ENCODE data around the gene IL19. TPM values are rescaled to one million over a fixed set of nuclear protein-coding genes. Genes with fewer than 3 reads are reported as not detected.
"Not testable (repeated sequence)": the region's sequence is repeated elsewhere in the genome, so short reads cannot be mapped to it uniquely, and the experiment has no call there.

The IL19 gene
- total RNA-seq, 1 donor from 2014 or later, result not detected

- no peak for ATAC-seq
- intact Hi-C loops (cut with micrococcal nuclease), result no loop called here
- DNase-seq, result no peak
Observed at GRCh38 chr1:206738370-206739366, 31.9 kb upstream of the IL19 start.

- intact Hi-C loops (cut with micrococcal nuclease), result no loop called here
- no peak for ATAC-seq
- no peak for DNase-seq
Observed at GRCh38 chr1:206739411-206740076, 31.0 kb upstream of the IL19 start.

- DNase-seq (no peak), ATAC-seq (no peak)
- intact Hi-C loops (cut with micrococcal nuclease), result no loop called here
Observed at GRCh38 chr1:206741142-206741701, 29.4 kb upstream of the IL19 start.

GRCh38 chr1:206742719-206743383 is 27.7 kb upstream of the IL19 start:
- DNase-seq, result no peak
- intact Hi-C loops (cut with micrococcal nuclease), result no loop called here
- no peak for ATAC-seq

- DNase-seq (no peak), ATAC-seq (no peak)
- intact Hi-C loops (cut with micrococcal nuclease), result no loop called here
Observed at GRCh38 chr1:206744683-206745082, 25.9 kb upstream of the IL19 start.

GRCh38 chr1:206745301-206745700 is 25.3 kb upstream of the IL19 start:
- intact Hi-C loops (cut with micrococcal nuclease), result no loop called here
- ATAC-seq (no peak), DNase-seq (no peak)

- no peak for DNase-seq
- no peak for ATAC-seq
- intact Hi-C loops (cut with micrococcal nuclease), result no loop called here
Observed at GRCh38 chr1:206748348-206749030, 22.1 kb upstream of the IL19 start.

GRCh38 chr1:206751891-206752290 is 18.7 kb upstream of the IL19 start:
- intact Hi-C loops (cut with micrococcal nuclease), result no loop called here
- ATAC-seq (no peak), DNase-seq (no peak)

- DNase-seq, result no peak
- no peak for ATAC-seq
- intact Hi-C loops (cut with micrococcal nuclease), result no loop called here
Observed at GRCh38 chr1:206752481-206752880, 18.1 kb upstream of the IL19 start.

GRCh38 chr1:206753141-206753540 is 17.4 kb upstream of the IL19 start:
- ATAC-seq, result no peak
- intact Hi-C loops (cut with micrococcal nuclease), result no loop called here
- no peak for DNase-seq

GRCh38 chr1:206754011-206754410 is 16.6 kb upstream of the IL19 start:
- DNase-seq, result no peak
- ATAC-seq, result no peak
- intact Hi-C loops (cut with micrococcal nuclease), result no loop called here

- ATAC-seq (no peak), DNase-seq (no peak)
- intact Hi-C loops (cut with micrococcal nuclease), result no loop called here
Observed at GRCh38 chr1:206757524-206758266, 12.9 kb upstream of the IL19 start.

GRCh38 chr1:206760590-206760989 is 10.0 kb upstream of the IL19 start:
- ATAC-seq, result no peak
- intact Hi-C loops (cut with micrococcal nuclease), result no loop called here

GRCh38 chr1:206761159-206761768 is 9.3 kb upstream of the IL19 start:
- no peak for ATAC-seq
- no peak for DNase-seq
- intact Hi-C loops (cut with micrococcal nuclease), result no loop called here

More at GRCh38 chr1:206760590-206760989, 10.0 kb upstream of the IL19 start:
- no peak for DNase-seq

GRCh38 chr1:206762741-206763364 is 7.7 kb upstream of the IL19 start:
- DNase-seq; ATAC-seq; intact Hi-C loops (cut with micrococcal nuclease): not testable (repeated sequence)

- ATAC-seq; DNase-seq; intact Hi-C loops (cut with micrococcal nuclease): not testable (repeated sequence)
Observed at GRCh38 chr1:206765771-206766170, 4.8 kb upstream of the IL19 start.

- intact Hi-C loops (cut with micrococcal nuclease), result no loop called here
- ATAC-seq (peak; percentile 68), DNase-seq (peak; percentile 51)
Observed at GRCh38 chr1:206766251-206766856, 4.2 kb upstream of the IL19 start.

Measured in left ventricle myocardium superior (tissue), 1 donor.